Transverse colon (tissue), 4 donors: ENCODE results near the gene SDR9C7. TPM values are rescaled to one million over a fixed set of nuclear protein-coding genes. Genes with fewer than 3 reads are reported as not detected.
"Not testable (repeated sequence)": the region's sequence is repeated elsewhere in the genome, so short reads cannot be mapped to it uniquely, and the experiment has no call there.

Experiments used
- DNase-seq: peaks from one replicate; pipeline ENCODE4 v3.0.0-alpha.2; 2019
- H3K27ac ChIP-seq, 4 donors: fragments of 200-600 bp; sonication (generic); 2 replicates each; pipeline ENCODE4 v1.5.1; 2016 to 2018; ENCODE audit warnings: inconsistent platforms in 4 of 4
- H3K27me3 ChIP-seq: fragments of 200-600 bp; sonication (generic); 2 replicates; pipeline ENCODE4 v1.5.1; 2017; ENCODE audit warnings: inconsistent platforms
- H3K36me3 ChIP-seq, 4 donors: fragments of 200-600 bp; sonication (generic); 2 replicates each; pipeline ENCODE4 v1.5.1; 2017 to 2019; ENCODE audit warnings: inconsistent platforms in 4 of 4
- H3K4me1 ChIP-seq, 4 donors: fragments of 200-600 bp; sonication (generic); 2 replicates each; pipeline ENCODE4 v1.5.1; 2017 to 2020; ENCODE audit warnings: inconsistent platforms in 4 of 4
- H3K4me3 ChIP-seq, 4 donors: fragments of 200-600 bp; sonication (generic); 1 replicate in 1 of 4; 2 replicates in 3 of 4; pipeline versions ENCODE4 v1.5.1 to v1.6.1; 2017 to 2019; ENCODE audit warnings: inconsistent platforms in 4 of 4
- H3K9me3 ChIP-seq, 2 donors: fragments of 200-600 bp; sonication (generic); 2 replicates each; pipeline ENCODE4 v1.5.1; 2017 to 2019; ENCODE audit warnings: inconsistent platforms in 2 of 2
- CTCF ChIP-seq, 5 experiments: fragments of 200-600 bp in 3 of 5; fragments of 450-650 bp in 2 of 5; sonication (generic) in 3 of 5; IDR thresholded peaks; 1 replicate in 2 of 5; 2 replicates in 3 of 5; pipeline ENCODE4 v1.5.1; 2016 to 2017; ENCODE audit warnings: antibody characterized with exemption in 5 of 5, inconsistent platforms in 3 of 5, mild to moderate bottlenecking in 2 of 5, moderate library complexity in 1 of 5
- EP300 ChIP-seq: sonication (generic); formaldehyde crosslinking; IDR thresholded peaks from one replicate; pipeline ENCODE4 v1.6.1; 2017; ENCODE audit warnings: antibody characterized with exemption, low read depth
- POLR2A ChIP-seq: fragments of 450-650 bp; IDR thresholded peaks from one replicate; pipeline ENCODE4 v1.6.1; 2016; ENCODE audit warnings: antibody characterized with exemption, mild to moderate bottlenecking, moderate library complexity
- POLR2AphosphoS5 ChIP-seq, 3 donors: sonication (generic); formaldehyde crosslinking; IDR thresholded peaks; one replicate each; pipeline ENCODE4 v1.6.1; 2016; ENCODE audit warnings: antibody characterized with exemption in 3 of 3
- WGBS, 2 donors: methylation state at CpG; one replicate each; pipeline ENCODE4 v1.1.5; 2018; ENCODE audit warnings: low coverage in 1 of 2; 5-methylcytosine and 5-hydroxymethylcytosine counted together
- in situ Hi-C, 4 donors: fragments of 200-750 bp; cut with MboI; loops; one replicate each; pipeline versions ENCODE4 v1.15.0 to v1.15.1; 2017; ENCODE audit warnings: low sequenced_read_pairs in 3 of 4, low pct_ligation_motif_present in 1 of 4, low pct_unique_long_range_greater_than_20kb in 1 of 4
- intact Hi-C: fragments of 100-400 bp; cut with DNase I; formaldehyde crosslinking; loops from one replicate; pipeline ENCODE4 v1.15.1; 2023; ENCODE audit warnings: low total_unique reads
- total RNA-seq, 4 donors: library from RNA; depleted of rRNA; stranded (reverse); fragments of >200 nt; gene quantifications; one replicate each; pipeline ENCODE4 v1.1.0, GENCODE V29; 2016

SDR9C7 gene
- total RNA-seq, 4 donors from 2014 or later = not detected

GRCh38 chr12:56962247-56962646 lies 28.0 kb upstream of the SDR9C7 start:
- 70 to 72% methylated on average over 4 of the region's 4 CpGs for WGBS, 2 donors
- H3K36me3 ChIP-seq, DNase-seq, H3K9me3 ChIP-seq, H3K4me1 ChIP-seq, H3K27me3 ChIP-seq, H3K27ac ChIP-seq, H3K4me3 ChIP-seq, intact Hi-C loops, in situ Hi-C loops: not testable (repeated sequence)

DNA sequence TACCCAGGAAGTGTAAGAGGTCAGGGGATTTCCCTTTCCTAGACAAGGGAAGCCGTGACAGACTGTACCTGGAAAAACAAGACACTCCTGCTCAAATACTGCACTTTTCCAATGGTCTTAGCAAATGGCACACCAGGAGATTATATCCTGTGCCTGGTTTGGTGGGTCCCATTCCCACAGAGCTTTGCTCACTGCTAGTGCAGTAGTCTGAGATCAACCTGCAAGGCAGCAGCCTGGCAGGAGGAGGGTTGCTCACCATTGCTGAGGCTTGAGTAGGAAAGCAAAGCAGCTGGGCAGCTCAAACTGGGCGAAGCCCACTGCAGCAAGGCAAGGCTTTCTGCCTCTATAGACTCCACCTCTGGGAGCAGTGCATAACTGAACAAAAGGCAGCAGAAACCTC lies 24.2 kb upstream of the SDR9C7 start:
- intact Hi-C loops = no loop called here
- in situ Hi-C loops = no loop called here
- Histone ChIP-seq H3K27ac (no peak overlapping the region), H3K27me3 (no peaks in the 10 kb centered on the region), H3K4me1 (peaks cover 0 to 7% (median 0%) of the 10 kb centered on the region in 4 donors), H3K9me3 (peaks cover 0 to 6% of the 10 kb centered on the region in 2 donors), H3K36me3 (no peaks in the 10 kb centered on the region), H3K4me3 (no peak overlapping the region)
- TF ChIP-seq EP300 (no peak), POLR2AphosphoS5 (IDR thresholded peaks at IDR 0.05) (no peak), POLR2A (no peak), CTCF (IDR thresholded peaks at IDR 0.05) (no peak)
- 50% methylated on average over 1 of the region's 2 CpGs; no CpG with 5 or more reads in 1 of the 2 donors for WGBS, 2 donors
- DNase-seq = no peak

GRCh38 chr12:56957229-56958052 lies 23.2 kb upstream of the SDR9C7 start, which contains the start of gene RDH16:
TSS of gene RDH16 (minus strand) at chr12:56957608. CDS start at chr12:56957462, 146 bp downstream.
- TF ChIP-seq POLR2AphosphoS5 (IDR thresholded peaks at IDR 0.05) = no peak
- TF ChIP-seq CTCF (IDR thresholded peaks at IDR 0.05) = no peak
- no peak for TF ChIP-seq EP300
- TF ChIP-seq POLR2A = no peak
- in situ Hi-C loops = no loop called here
- Histone ChIP-seq H3K4me3 (no peak within 1 kb of the TSS), H3K27me3 (no peaks in the 10 kb centered on the region), H3K4me1 (peaks cover 0 to 7% (median 0%) of the 10 kb centered on the region in 4 donors), H3K27ac (no peak within 1 kb of the TSS), H3K9me3 (peaks cover 0 to 6% of the 10 kb centered on the region in 2 donors), H3K36me3 (no peaks in the 10 kb centered on the region)
- DNase-seq = no peak
- intact Hi-C loops = no loop called here
- 61% methylated on average over 10 of the region's 10 CpGs; no CpG with 5 or more reads in 1 of the 2 donors for WGBS, 2 donors

GRCh38 chr12:56955631-56956256 lies 21.5 kb upstream of the SDR9C7 start:
- in situ Hi-C loops = no loop called here
- no peak overlapping the region for H3K4me3 ChIP-seq
- no peaks in the 10 kb centered on the region for H3K27me3 ChIP-seq
- peaks cover 0 to 6% of the 10 kb centered on the region in 2 donors for H3K9me3 ChIP-seq
- TF ChIP-seq POLR2AphosphoS5 (IDR thresholded peaks at IDR 0.05) (no peak), POLR2A (no peak), CTCF (IDR thresholded peaks at IDR 0.05) (no peak), EP300 (no peak)
- H3K36me3 ChIP-seq = no peaks in the 10 kb centered on the region
- intact Hi-C loops = no loop called here
- DNase-seq = no peak
- H3K27ac ChIP-seq = no peak overlapping the region
- 60 to 61% methylated on average over 1 to 2 of the region's 2 CpGs for WGBS, 2 donors
- peaks cover 0 to 7% (median 0%) of the 10 kb centered on the region in 4 donors for H3K4me1 ChIP-seq
